ENCODE results near the gene TMPRSS3. TPM values are rescaled to one million over a fixed set of nuclear protein-coding genes. Genes with fewer than 3 reads are reported as not detected.

Gene TMPRSS3
- total RNA-seq, 1 experiment from 2014 or later = 10.3 TPM

DNA sequence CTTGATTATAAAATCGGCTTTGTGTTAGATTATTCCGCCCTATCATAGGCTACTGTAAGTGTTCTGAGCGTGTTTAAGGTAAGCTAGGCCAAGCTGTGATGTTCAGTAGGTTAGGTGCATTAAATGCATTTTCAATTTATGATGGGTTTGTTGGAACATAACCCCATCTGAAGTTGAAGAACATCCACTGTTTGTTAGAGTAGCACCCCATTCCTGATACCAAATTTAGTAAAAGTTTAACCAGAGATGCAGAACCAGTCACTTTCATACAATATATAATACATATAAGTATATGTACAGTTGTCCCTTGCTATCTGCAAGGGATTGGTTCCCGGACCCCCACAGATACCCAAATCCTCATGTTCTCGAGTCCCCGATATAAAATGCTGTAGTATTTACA lies 24.0 kb upstream of the TMPRSS3 start:
- no peak for DNase-seq
- CTCF ChIA-PET = no interaction called here
- no peak for TF ChIP-seq CTCF (IDR thresholded peaks at IDR 0.05; ENCODE audit: unreplicated experiment)
- no TSS peak for BruUV-seq (replicated peaks)
- intact Hi-C loops (cut with micrococcal nuclease; ENCODE audit: unreplicated experiment) = no loop called here
- Mint-ChIP-seq H3K36me3 (ENCODE audit: insufficient read depth, unreplicated experiment) (peaks cover 6% of the 10 kb centered on the region), H3K27ac (ENCODE audit: unreplicated experiment) (no peak overlapping the region), H3K4me1 (ENCODE audit: low read depth, unreplicated experiment) (peaks cover 4% of the 10 kb centered on the region), H3K4me3 (ENCODE audit: low read depth, unreplicated experiment) (no peak overlapping the region), H3K9me3 (ENCODE audit: low read depth, unreplicated experiment) (no peaks in the 10 kb centered on the region), H3K27me3 (ENCODE audit: unreplicated experiment) (peaks cover 2% of the 10 kb centered on the region)

DNA sequence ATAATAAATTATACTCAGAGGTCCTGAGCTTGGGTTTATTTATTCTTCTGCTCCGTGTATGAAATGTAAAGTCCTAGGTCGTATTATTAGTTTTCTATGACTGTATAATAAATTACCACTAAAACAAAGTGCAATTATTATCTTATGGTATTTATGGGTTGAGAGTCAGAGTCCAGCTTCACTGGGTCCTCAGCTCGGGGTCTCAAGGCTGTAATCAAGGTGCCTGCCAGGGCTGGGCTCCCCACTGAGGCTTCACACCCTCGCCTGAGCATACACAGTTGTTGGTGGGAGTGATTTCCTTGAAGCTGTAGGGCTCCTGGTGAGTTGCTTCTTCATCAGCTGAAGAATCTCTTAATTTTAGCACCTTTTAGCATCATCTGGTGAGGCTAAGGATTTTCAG lies 23.0 kb upstream of the TMPRSS3 start:
- no peak overlapping the region for H3K27ac Mint-ChIP-seq (ENCODE audit: unreplicated experiment)
- TF ChIP-seq CTCF (IDR thresholded peaks at IDR 0.05; ENCODE audit: unreplicated experiment) = no peak

DNA sequence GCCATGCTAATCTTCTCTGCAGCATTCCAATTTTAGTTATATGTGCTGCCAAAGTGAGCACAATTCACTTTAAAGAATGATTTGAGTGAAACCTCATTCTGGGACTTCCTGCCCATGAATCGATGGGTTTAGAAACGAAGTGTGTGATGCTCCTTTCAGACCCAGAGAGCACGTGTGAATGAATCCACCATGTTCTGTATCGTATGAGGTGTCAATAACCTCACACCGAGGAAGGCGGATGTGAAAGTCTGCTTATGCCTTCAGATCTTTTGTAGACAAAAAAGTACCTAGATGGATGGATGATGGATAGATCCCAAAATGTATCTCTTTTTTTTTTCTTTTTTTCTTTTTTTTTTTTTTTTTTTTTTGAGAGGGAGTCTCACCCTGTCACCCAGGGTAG lies 21.7 kb upstream of the TMPRSS3 start:
- Mint-ChIP-seq H3K27ac (ENCODE audit: unreplicated experiment) (no peak overlapping the region), H3K9me3 (ENCODE audit: low read depth, unreplicated experiment) (no peaks in the 10 kb centered on the region), H3K4me1 (ENCODE audit: low read depth, unreplicated experiment) (peaks cover 8% of the 10 kb centered on the region), H3K36me3 (ENCODE audit: insufficient read depth, unreplicated experiment) (peaks cover 8% of the 10 kb centered on the region), H3K27me3 (ENCODE audit: unreplicated experiment) (no peaks in the 10 kb centered on the region), H3K4me3 (ENCODE audit: low read depth, unreplicated experiment) (no peak overlapping the region)
- intact Hi-C loops (cut with micrococcal nuclease; ENCODE audit: unreplicated experiment) = no loop called here
- CTCF ChIA-PET = no interaction called here
- BruUV-seq (replicated peaks) = no TSS peak
- no peak for TF ChIP-seq CTCF (IDR thresholded peaks at IDR 0.05; ENCODE audit: unreplicated experiment)
- no peak for DNase-seq

More for the DNA sequence above, 23.0 kb upstream of the TMPRSS3 start:
- no TSS peak for BruUV-seq (replicated peaks)
- Mint-ChIP-seq H3K4me3 (ENCODE audit: low read depth, unreplicated experiment) (no peak overlapping the region), H3K36me3 (ENCODE audit: insufficient read depth, unreplicated experiment) (peaks cover 8% of the 10 kb centered on the region), H3K4me1 (ENCODE audit: low read depth, unreplicated experiment) (peaks cover 8% of the 10 kb centered on the region), H3K9me3 (ENCODE audit: low read depth, unreplicated experiment) (no peaks in the 10 kb centered on the region), H3K27me3 (ENCODE audit: unreplicated experiment) (no peaks in the 10 kb centered on the region)
- no peak for DNase-seq
- CTCF ChIA-PET = no interaction called here
- intact Hi-C loops (cut with micrococcal nuclease; ENCODE audit: unreplicated experiment) = no loop called here

GRCh38 chr21:42414928-42415769 lies 19.3 kb upstream of the TMPRSS3 start:
- CTCF ChIA-PET = no interaction called here
- TSS peak; percentile 70 for BruUV-seq (replicated peaks)
- Mint-ChIP-seq H3K4me1 (ENCODE audit: low read depth, unreplicated experiment) (peaks cover 8% of the 10 kb centered on the region), H3K9me3 (ENCODE audit: low read depth, unreplicated experiment) (no peaks in the 10 kb centered on the region), H3K27ac (ENCODE audit: unreplicated experiment) (peak overlapping the region; percentile 83), H3K36me3 (ENCODE audit: insufficient read depth, unreplicated experiment) (peaks cover 8% of the 10 kb centered on the region), H3K4me3 (ENCODE audit: low read depth, unreplicated experiment) (peak overlapping the region; percentile 32), H3K27me3 (ENCODE audit: unreplicated experiment) (no peaks in the 10 kb centered on the region)
- DNase-seq = peak; percentile 78
- TF ChIP-seq CTCF (IDR thresholded peaks at IDR 0.05; ENCODE audit: unreplicated experiment) = no peak
- intact Hi-C loops (cut with micrococcal nuclease; ENCODE audit: unreplicated experiment) = no loop called here

Measured in Calu3 (cell line).